Upper lobe of right lung (tissue), 1 donor: ENCODE measurements around the gene ACSF2. TPM values are rescaled to one million over a fixed set of nuclear protein-coding genes. Genes with fewer than 3 reads are reported as not detected.
"Not testable (repeated sequence)": the region's sequence is repeated elsewhere in the genome, so short reads cannot be mapped to it uniquely, and the experiment has no call there.

Experiments
- ATAC-seq: fragments of 200-7000 bp; cut with Tn5 transposase; one replicate; pipeline ENCODE4 v1.9.1; 2020; ENCODE audit warnings: mild to moderate bottlenecking, moderate library complexity
- DNase-seq: peaks from one replicate; pipeline ENCODE4 v3.0.0-alpha.2; 2020
- H3K27ac ChIP-seq: fragments of 200-600 bp; one replicate; pipeline ENCODE4 v1.8.0; 2022
- H3K27me3 ChIP-seq: fragments of 200-600 bp; one replicate; pipeline ENCODE4 v1.8.0; 2022; ENCODE audit warnings: mild to moderate bottlenecking
- H3K36me3 ChIP-seq: fragments of 200-600 bp; one replicate; pipeline ENCODE4 v1.8.0; 2022
- H3K4me1 ChIP-seq: fragments of 200-600 bp; one replicate; pipeline ENCODE4 v1.8.0; 2022
- H3K4me3 ChIP-seq: fragments of 200-600 bp; one replicate; pipeline ENCODE4 v1.8.0; 2022; ENCODE audit warnings: mild to moderate bottlenecking
- H3K9me3 ChIP-seq: fragments of 200-600 bp; one replicate; pipeline ENCODE4 v1.8.0; 2022
- CTCF ChIP-seq: fragments of 200-600 bp; IDR thresholded peaks from one replicate; pipeline ENCODE4 v1.8.0; 2022; ENCODE audit warnings: antibody characterized with exemption
- intact Hi-C: fragments of 100-400 bp; cut with DNase I; formaldehyde crosslinking; loops from one replicate; pipeline ENCODE4 v1.11.0; 2022
- total RNA-seq: library from RNA; stranded (reverse); fragmentation: NEBNext Ultra II Directional; extraction: Animal tissue kit (Norgen Biotek cat#: 25700); gene quantifications from one replicate; pipeline ENCODE4 v1.2.1, GENCODE V29; 2021
- donor health status: DM: no; HTN: yes; CAD: no; lungs with severe emphysema.

The ACSF2 gene
- total RNA-seq, 1 donor from 2014 or later: 73.9 TPM

- DNase-seq: no peak
- Histone ChIP-seq H3K4me3 (no peak overlapping the region), H3K4me1 (peaks cover 23% of the 10 kb centered on the region), H3K36me3 (peaks cover 54% of the 10 kb centered on the region), H3K27ac (no peak overlapping the region), H3K9me3 (no peaks in the 10 kb centered on the region), H3K27me3 (no peaks in the 10 kb centered on the region)
- no peak for ATAC-seq
- no peak for TF ChIP-seq CTCF
- intact Hi-C loops: no loop called here
Observed at GRCh38 chr17:50394711-50395110, 31.3 kb upstream of the ACSF2 start.

- peaks cover 23% of the 10 kb centered on the region for H3K4me1 ChIP-seq
- H3K4me3 ChIP-seq: peak overlapping the region; percentile 99
- peak; percentile 63 for ATAC-seq
- no peaks in the 10 kb centered on the region for H3K9me3 ChIP-seq
- peaks cover 37% of the 10 kb centered on the region for H3K36me3 ChIP-seq
- peak overlapping the region; percentile 94 for H3K27ac ChIP-seq
- intact Hi-C loops: no loop called here
- TF ChIP-seq CTCF: no peak
- H3K27me3 ChIP-seq: no peaks in the 10 kb centered on the region
- DNase-seq: peak; percentile 76
Observed at GRCh38 chr17:50396261-50397110, 29.5 kb upstream of the ACSF2 start.

GRCh38 chr17:50397111-50397918 is 28.7 kb upstream of the ACSF2 start, which contains the start of gene LRRC59:
Gene LRRC59 (minus strand): TSS chr17:50397523. CDS start chr17:50397317, 206 bp downstream.
- H3K4me1 ChIP-seq: peaks cover 23% of the 10 kb centered on the region
- TF ChIP-seq CTCF: peak; percentile 94
- peak within 1 kb of the TSS; percentile 94 for H3K27ac ChIP-seq
- DNase-seq: peak; percentile 95
- peak within 1 kb of the TSS; percentile 99 for H3K4me3 ChIP-seq
- no peaks in the 10 kb centered on the region for H3K9me3 ChIP-seq
- H3K36me3 ChIP-seq: peaks cover 28% of the 10 kb centered on the region
- intact Hi-C loops: no loop called here
- H3K27me3 ChIP-seq: no peaks in the 10 kb centered on the region
- ATAC-seq: peak; percentile 100

- TF ChIP-seq CTCF: no peak
- intact Hi-C loops: no loop called here
- no peak for DNase-seq
- Histone ChIP-seq H3K4me1 (peaks cover 23% of the 10 kb centered on the region), H3K27me3 (no peaks in the 10 kb centered on the region), H3K9me3 (no peaks in the 10 kb centered on the region), H3K36me3 (peaks cover 23% of the 10 kb centered on the region), H3K4me3 (peak overlapping the region; percentile 99), H3K27ac (no peak overlapping the region)
- ATAC-seq: no peak
Observed at GRCh38 chr17:50397919-50398285, 28.1 kb upstream of the ACSF2 start.

- Histone ChIP-seq H3K4me1 (peaks cover 23% of the 10 kb centered on the region), H3K36me3 (peaks cover 15% of the 10 kb centered on the region)
- H3K27me3 ChIP-seq, DNase-seq, H3K9me3 ChIP-seq, intact Hi-C loops, ATAC-seq, H3K4me3 ChIP-seq, H3K27ac ChIP-seq: not testable (repeated sequence)
Observed at GRCh38 chr17:50398672-50399071, 27.3 kb upstream of the ACSF2 start.

GRCh38 chr17:50399591-50399990 is 26.4 kb upstream of the ACSF2 start:
- peaks cover 21% of the 10 kb centered on the region for H3K4me1 ChIP-seq
- H3K9me3 ChIP-seq, H3K36me3 ChIP-seq, ATAC-seq, H3K27ac ChIP-seq, intact Hi-C loops, H3K4me3 ChIP-seq, DNase-seq, H3K27me3 ChIP-seq: not testable (repeated sequence)

- H3K4me1 ChIP-seq, intact Hi-C loops, H3K27me3 ChIP-seq, H3K4me3 ChIP-seq, DNase-seq, H3K36me3 ChIP-seq, H3K9me3 ChIP-seq, H3K27ac ChIP-seq, ATAC-seq: not testable (repeated sequence)
Observed at GRCh38 chr17:50405351-50405750, 20.7 kb upstream of the ACSF2 start.
